Astrocyte (in vitro differentiated cells and primary cell): ENCODE results near the gene C18orf63. TPM values are rescaled to one million over a fixed set of nuclear protein-coding genes. Genes with fewer than 3 reads are reported as not detected.

Experiments
- DNase-seq: peaks from one replicate; pipeline ENCODE4 v3.0.0-alpha.2; 2010; ENCODE audit warnings: low read depth
- FAIRE-seq: peaks from 2 replicates; lab custom pipeline; 2011; peaks lifted over from hg19 to GRCh38; lab: Jason Lieb, UNC
- H2AFZ ChIP-seq: 2 replicates; pipeline ENCODE4 v1.6.0; 2012; ENCODE audit warnings: low read depth, low read length, inconsistent platforms
- H3K27ac ChIP-seq: 2 replicates; pipeline ENCODE4 v1.5.1; 2011; ENCODE audit warnings: low read depth, low read length, inconsistent platforms
- H3K27me3 ChIP-seq: 2 replicates; pipeline ENCODE4 v1.6.0; 2011; ENCODE audit warnings: low read length, inconsistent platforms; ENCODE audit not compliant: insufficient read depth
- H3K36me3 ChIP-seq: 2 replicates; pipeline ENCODE4 v1.5.1; 2011; ENCODE audit warnings: low read length, inconsistent platforms; ENCODE audit not compliant: insufficient read depth
- H3K4me1 ChIP-seq: 2 replicates; pipeline ENCODE4 v1.5.1; 2011; ENCODE audit warnings: low read length, inconsistent platforms; ENCODE audit not compliant: insufficient read depth
- H3K4me2 ChIP-seq: 2 replicates; pipeline ENCODE4 v1.6.0; 2012; ENCODE audit warnings: low read length, inconsistent platforms
- H3K4me3 ChIP-seq: 2 replicates; pipeline ENCODE4 v1.5.1; 2011; ENCODE audit warnings: low read depth, mild to moderate bottlenecking, low read length, inconsistent platforms; ENCODE audit not compliant: insufficient read depth
- H3K79me2 ChIP-seq: 2 replicates; pipeline ENCODE4 v1.6.0; 2012; ENCODE audit warnings: mild to moderate bottlenecking, low read length, inconsistent platforms; ENCODE audit not compliant: insufficient read depth
- H3K9ac ChIP-seq: 2 replicates; pipeline ENCODE4 v1.6.0; 2012; ENCODE audit warnings: mild to moderate bottlenecking, low read length, inconsistent platforms
- H3K9me3 ChIP-seq: 2 replicates; pipeline ENCODE4 v1.5.1; 2012; ENCODE audit warnings: low read depth, mild to moderate bottlenecking, low read length, inconsistent platforms; ENCODE audit not compliant: insufficient read depth
- H4K20me1 ChIP-seq: 2 replicates; pipeline ENCODE4 v1.6.0; 2012; ENCODE audit warnings: low read length, inconsistent platforms; ENCODE audit not compliant: insufficient read depth
- H3K27ac Mint-ChIP-seq: one replicate; pipeline ENCODE4 v1.8.0; 2021; ENCODE audit warnings: mild to moderate bottlenecking, mixed read lengths; ENCODE audit not compliant: unreplicated experiment
- H3K27me3 Mint-ChIP-seq: one replicate; pipeline ENCODE4 v1.8.0; 2021; ENCODE audit warnings: low read depth, mixed read lengths; ENCODE audit not compliant: unreplicated experiment
- H3K36me3 Mint-ChIP-seq: one replicate; pipeline ENCODE4 v1.8.0; 2021; ENCODE audit warnings: low read depth, mixed read lengths; ENCODE audit not compliant: unreplicated experiment
- H3K4me1 Mint-ChIP-seq: one replicate; pipeline ENCODE4 v1.8.0; 2021; ENCODE audit warnings: low read depth, mixed read lengths; ENCODE audit not compliant: unreplicated experiment
- H3K4me3 Mint-ChIP-seq: one replicate; pipeline ENCODE4 v1.8.0; 2021; ENCODE audit warnings: mild to moderate bottlenecking, moderate library complexity, mixed read lengths; ENCODE audit not compliant: unreplicated experiment
- H3K9me3 Mint-ChIP-seq: one replicate; pipeline ENCODE4 v1.8.0; 2021; ENCODE audit warnings: mild to moderate bottlenecking, mixed read lengths; ENCODE audit not compliant: unreplicated experiment
- CTCF ChIP-seq: IDR thresholded peaks from 2 replicates; pipeline ENCODE4 v1.5.1; 2011; ENCODE audit warnings: low read depth, mild to moderate bottlenecking, inconsistent platforms, low read length, moderate library complexity; ENCODE audit not compliant: insufficient read depth
- EZH2 ChIP-seq: IDR thresholded peaks from 2 replicates; pipeline ENCODE4 v1.6.1; 2012; ENCODE audit warnings: mild to moderate bottlenecking, low read length, inconsistent platforms; ENCODE audit not compliant: insufficient read depth
- total RNA-seq: library from RNA; stranded (reverse); gene quantifications from 2 replicates; pipeline ENCODE4 v1.2.1, GENCODE V29; 2021

C18orf63 gene
- total RNA-seq, 1 donor from 2014 or later: not detected

- Mint-ChIP-seq H3K4me3 (peak overlapping the region; percentile 90), H3K27ac (no peak overlapping the region), H3K4me1 (peaks cover 5% of the 10 kb centered on the region), H3K36me3 (no peaks in the 10 kb centered on the region), H3K9me3 (no peaks in the 10 kb centered on the region), H3K27me3 (no peaks in the 10 kb centered on the region)
- peak overlapping the region; percentile 97 for H3K4me2 ChIP-seq
- peak overlapping the region; percentile 78 for H3K9ac ChIP-seq
- H3K9me3 ChIP-seq: no peaks in the 10 kb centered on the region
- no peaks in the 10 kb centered on the region for H3K79me2 ChIP-seq
- H4K20me1 ChIP-seq: no peaks in the 10 kb centered on the region
- TF ChIP-seq CTCF: no peak
- no peak for TF ChIP-seq EZH2
- no peak overlapping the region for H3K27ac ChIP-seq
- H3K4me3 ChIP-seq: peak overlapping the region; percentile 98
- FAIRE-seq: no peak
- H3K27me3 ChIP-seq: no peaks in the 10 kb centered on the region
- peaks cover 2% of the 10 kb centered on the region for H3K4me1 ChIP-seq
- H3K36me3 ChIP-seq: no peaks in the 10 kb centered on the region
- DNase-seq: no peak
- peak overlapping the region; percentile 99 for H2AFZ ChIP-seq
These were observed 24.7 kb upstream of the C18orf63 start for GRCh38 chr18:74290794-74291471.

GRCh38 chr18:74291472-74291770, 24.2 kb upstream of the C18orf63 start:
- H3K4me1 Mint-ChIP-seq: peaks cover 5% of the 10 kb centered on the region
- H3K79me2 ChIP-seq: no peaks in the 10 kb centered on the region
- H3K4me3 ChIP-seq: peak overlapping the region; percentile 98
- no peaks in the 10 kb centered on the region for H3K27me3 Mint-ChIP-seq
- H3K36me3 Mint-ChIP-seq: no peaks in the 10 kb centered on the region
- no peaks in the 10 kb centered on the region for H3K9me3 ChIP-seq
- TF ChIP-seq EZH2: no peak
- H3K4me3 Mint-ChIP-seq: peak overlapping the region; percentile 90
- no peaks in the 10 kb centered on the region for H3K9me3 Mint-ChIP-seq
- H3K27ac Mint-ChIP-seq: no peak overlapping the region
- no peak for FAIRE-seq
- H3K4me2 ChIP-seq: peak overlapping the region; percentile 97
- no peaks in the 10 kb centered on the region for H4K20me1 ChIP-seq
- peaks cover 2% of the 10 kb centered on the region for H3K4me1 ChIP-seq
- peak overlapping the region; percentile 41 for H3K27ac ChIP-seq
- no peaks in the 10 kb centered on the region for H3K27me3 ChIP-seq
- no peaks in the 10 kb centered on the region for H3K36me3 ChIP-seq
- DNase-seq: no peak
- H2AFZ ChIP-seq: peak overlapping the region; percentile 99
- peak overlapping the region; percentile 78 for H3K9ac ChIP-seq

- peak within 1 kb of the TSS; percentile 41 for H3K27ac ChIP-seq
- peaks cover 2% of the 10 kb centered on the region for H3K4me1 ChIP-seq
- no peaks in the 10 kb centered on the region for H3K36me3 ChIP-seq
- H4K20me1 ChIP-seq: no peaks in the 10 kb centered on the region
- Mint-ChIP-seq H3K4me3 (peak within 1 kb of the TSS; percentile 90), H3K27ac (no peak within 1 kb of the TSS), H3K9me3 (no peaks in the 10 kb centered on the region), H3K4me1 (peaks cover 5% of the 10 kb centered on the region), H3K27me3 (no peaks in the 10 kb centered on the region), H3K36me3 (no peaks in the 10 kb centered on the region)
- peak within 1 kb of the TSS; percentile 98 for H3K4me3 ChIP-seq
- no peak for TF ChIP-seq CTCF
- TF ChIP-seq EZH2: no peak
- H3K27me3 ChIP-seq: no peaks in the 10 kb centered on the region
- H3K79me2 ChIP-seq: no peaks in the 10 kb centered on the region
- H3K4me2 ChIP-seq: peak within 1 kb of the TSS; percentile 97
- H3K9me3 ChIP-seq: no peaks in the 10 kb centered on the region
- peak within 1 kb of the TSS; percentile 99 for H2AFZ ChIP-seq
- DNase-seq (peak; percentile 87), FAIRE-seq (no peak)
- peak within 1 kb of the TSS; percentile 78 for H3K9ac ChIP-seq
These were observed 23.7 kb upstream of the C18orf63 start, which contains the start of gene CYB5A for GRCh38 chr18:74291771-74292540. Gene CYB5A (minus strand): TSS chr18:74291963. CDS start chr18:74291875, 88 bp downstream.
